IMR-90 (cell line): ENCODE measurements around the gene TMEM205.

Experiments used
- BHLHE40 ChIP-seq: fragments of 150-350 bp; IDR thresholded peaks from 2 replicates; pipeline ENCODE4 v1.6.1; 2016; ENCODE audit warnings: mild to moderate bottlenecking, low read depth, low read length
- CEBPB ChIP-seq: IDR thresholded peaks from 2 replicates; pipeline ENCODE4 v1.6.1; 2012; ENCODE audit warnings: low read depth, low read length, improper control_type of control experiment
- MAFK ChIP-seq: IDR thresholded peaks from 2 replicates; pipeline ENCODE4 v1.6.1; 2012; ENCODE audit warnings: low read depth, low read length, improper control_type of control experiment
- MXI1 ChIP-seq: IDR thresholded peaks from 2 replicates; pipeline ENCODE4 v1.6.1; 2012; ENCODE audit warnings: low read depth, mild to moderate bottlenecking, low read length, moderate library complexity, borderline replicate concordance
- POLR2A ChIP-seq: IDR thresholded peaks from 2 replicates; pipeline ENCODE4 v1.6.1; 2012; ENCODE audit warnings: mild to moderate bottlenecking, low read depth, low read length
- RAD21 ChIP-seq: IDR thresholded peaks from 2 replicates; pipeline ENCODE4 v1.6.1; 2012; ENCODE audit warnings: low read length, improper control_type of control experiment
- RCOR1 ChIP-seq: IDR thresholded peaks from 2 replicates; pipeline ENCODE4 v1.6.1; 2012; ENCODE audit warnings: mild to moderate bottlenecking, low read length, improper control_type of control experiment; ENCODE audit not compliant: insufficient replicate concordance
- TF ChIP-seq, protein P1 (sequence below): conservative IDR thresholded peaks from 2 replicates; pipeline ENCODE4 v1.5.1; 2012; ENCODE audit warnings: mild to moderate bottlenecking, low read depth, low read length, improper control_type of control experiment
- TF ChIP-seq, protein P2 (sequence below): fragments of 150-350 bp; IDR thresholded peaks from 2 replicates; pipeline ENCODE4 v1.6.1; 2017; ENCODE audit warnings: mild to moderate bottlenecking, antibody characterized with exemption, low read length, low read depth
- TF ChIP-seq, protein P3 (sequence below): fragments of 150-350 bp; IDR thresholded peaks from 2 replicates; pipeline ENCODE4 v1.6.1; 2016; ENCODE audit warnings: low read depth, mild to moderate bottlenecking, low read length, moderate library complexity, borderline replicate concordance

DNA sequence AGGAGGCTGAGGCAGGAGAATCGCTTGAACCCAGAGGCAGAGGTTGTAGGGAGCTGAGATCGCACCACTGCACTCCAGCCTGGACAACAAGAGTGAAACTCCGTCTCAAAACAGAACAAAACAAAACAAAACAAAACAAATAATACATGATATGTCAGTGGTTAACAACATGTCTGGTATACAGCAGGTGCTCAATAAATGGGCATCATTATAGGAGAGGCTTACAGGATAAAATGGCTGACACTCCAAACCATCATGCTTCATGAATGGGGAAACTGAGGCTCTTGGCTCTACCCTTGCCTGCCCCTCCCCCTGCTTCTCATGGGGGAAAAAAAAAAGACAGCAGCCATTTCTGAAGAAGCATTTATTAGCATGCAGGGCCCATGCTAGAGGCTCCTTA, 3.6 kb downstream of the TMEM205 start:
- TF ChIP-seq CEBPB (no peak), POLR2A (no peak), RCOR1 (no peak), RAD21 (no peak), MXI1 (no peak), MAFK (no peak), BHLHE40 (no peak)
- TF ChIP-seq, protein P1, sequence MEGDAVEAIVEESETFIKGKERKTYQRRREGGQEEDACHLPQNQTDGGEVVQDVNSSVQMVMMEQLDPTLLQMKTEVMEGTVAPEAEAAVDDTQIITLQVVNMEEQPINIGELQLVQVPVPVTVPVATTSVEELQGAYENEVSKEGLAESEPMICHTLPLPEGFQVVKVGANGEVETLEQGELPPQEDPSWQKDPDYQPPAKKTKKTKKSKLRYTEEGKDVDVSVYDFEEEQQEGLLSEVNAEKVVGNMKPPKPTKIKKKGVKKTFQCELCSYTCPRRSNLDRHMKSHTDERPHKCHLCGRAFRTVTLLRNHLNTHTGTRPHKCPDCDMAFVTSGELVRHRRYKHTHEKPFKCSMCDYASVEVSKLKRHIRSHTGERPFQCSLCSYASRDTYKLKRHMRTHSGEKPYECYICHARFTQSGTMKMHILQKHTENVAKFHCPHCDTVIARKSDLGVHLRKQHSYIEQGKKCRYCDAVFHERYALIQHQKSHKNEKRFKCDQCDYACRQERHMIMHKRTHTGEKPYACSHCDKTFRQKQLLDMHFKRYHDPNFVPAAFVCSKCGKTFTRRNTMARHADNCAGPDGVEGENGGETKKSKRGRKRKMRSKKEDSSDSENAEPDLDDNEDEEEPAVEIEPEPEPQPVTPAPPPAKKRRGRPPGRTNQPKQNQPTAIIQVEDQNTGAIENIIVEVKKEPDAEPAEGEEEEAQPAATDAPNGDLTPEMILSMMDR, result no peak
- TF ChIP-seq, protein P2, sequence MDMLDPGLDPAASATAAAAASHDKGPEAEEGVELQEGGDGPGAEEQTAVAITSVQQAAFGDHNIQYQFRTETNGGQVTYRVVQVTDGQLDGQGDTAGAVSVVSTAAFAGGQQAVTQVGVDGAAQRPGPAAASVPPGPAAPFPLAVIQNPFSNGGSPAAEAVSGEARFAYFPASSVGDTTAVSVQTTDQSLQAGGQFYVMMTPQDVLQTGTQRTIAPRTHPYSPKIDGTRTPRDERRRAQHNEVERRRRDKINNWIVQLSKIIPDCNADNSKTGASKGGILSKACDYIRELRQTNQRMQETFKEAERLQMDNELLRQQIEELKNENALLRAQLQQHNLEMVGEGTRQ, result no peak
- TF ChIP-seq, protein P3, sequence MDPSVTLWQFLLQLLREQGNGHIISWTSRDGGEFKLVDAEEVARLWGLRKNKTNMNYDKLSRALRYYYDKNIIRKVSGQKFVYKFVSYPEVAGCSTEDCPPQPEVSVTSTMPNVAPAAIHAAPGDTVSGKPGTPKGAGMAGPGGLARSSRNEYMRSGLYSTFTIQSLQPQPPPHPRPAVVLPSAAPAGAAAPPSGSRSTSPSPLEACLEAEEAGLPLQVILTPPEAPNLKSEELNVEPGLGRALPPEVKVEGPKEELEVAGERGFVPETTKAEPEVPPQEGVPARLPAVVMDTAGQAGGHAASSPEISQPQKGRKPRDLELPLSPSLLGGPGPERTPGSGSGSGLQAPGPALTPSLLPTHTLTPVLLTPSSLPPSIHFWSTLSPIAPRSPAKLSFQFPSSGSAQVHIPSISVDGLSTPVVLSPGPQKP, result no peak
